Adrenal gland (tissue), 12 donors: ENCODE results near the gene AUTS2. TPM values are rescaled to one million over a fixed set of nuclear protein-coding genes. Genes with fewer than 3 reads are reported as not detected.

Experiments
- DNase-seq, 7 donors: peaks; one replicate each; pipeline ENCODE4 v3.0.0-alpha.2; 2019 to 2020
- H3K27ac ChIP-seq, 5 donors: fragments of 200-600 bp; sonication (generic) in 4 of 5; 1 replicate in 3 of 5; 2 replicates in 2 of 5; pipeline versions ENCODE4 v1.5.1 to v1.8.0; 2016 to 2020; ENCODE audit warnings: mild to moderate bottlenecking in 1 of 5
- H3K27me3 ChIP-seq: fragments of 200-600 bp; 2 replicates; pipeline ENCODE4 v1.8.0; 2021
- H3K36me3 ChIP-seq, 2 donors: fragments of 200-600 bp; replicated peaks in 1 of 2; 1 replicate in 1 of 2; 2 replicates in 1 of 2; pipeline versions ENCODE4 v1.5.1 to v1.8.0; 2018 to 2022
- H3K4me1 ChIP-seq, 2 donors: fragments of 200-600 bp; replicated peaks in 1 of 2; 1 replicate in 1 of 2; 2 replicates in 1 of 2; pipeline versions ENCODE4 v1.5.1 to v1.8.0; 2018 to 2021
- H3K4me3 ChIP-seq, 4 donors: fragments of 200-600 bp; sonication (generic) in 3 of 4; one replicate each; pipeline ENCODE4 v1.5.1; 2016 to 2018
- H3K9me3 ChIP-seq, 3 donors: fragments of 200-600 bp; sonication (generic) in 1 of 3; replicated peaks in 1 of 3; 1 replicate in 2 of 3; 2 replicates in 1 of 3; pipeline versions ENCODE4 v1.5.1 to v1.8.0; 2016 to 2021
- CTCF ChIP-seq, 6 experiments: fragments of 450-650 bp in 4 of 6; fragments of 200-600 bp in 2 of 6; sonication (generic) in 1 of 6; IDR thresholded peaks; 1 replicate in 5 of 6; 2 replicates in 1 of 6; pipeline versions ENCODE4 v1.5.1 to v1.8.0; 2016 to 2021; ENCODE audit warnings: antibody characterized with exemption in 6 of 6, mild to moderate bottlenecking in 2 of 6, moderate library complexity in 1 of 6
- POLR2A ChIP-seq, 2 donors: fragments of 450-650 bp; IDR thresholded peaks; one replicate each; pipeline ENCODE4 v1.6.1; 2017; ENCODE audit warnings: antibody characterized with exemption in 2 of 2, mild to moderate bottlenecking in 2 of 2, moderate library complexity in 1 of 2
- whole genome bisulfite sequencing, 4 donors: extraction: QIAGEN DNeasy Blood & Tissue Kit in 2 of 4; methylation state at CpG; one replicate each; pipeline versions ENCODE4 v1.1.5 to v1.1.7; 2013 to 2017; 5-methylcytosine and 5-hydroxymethylcytosine counted together
- intact Hi-C, 2 donors: fragments of 100-400 bp; cut with DNase I; formaldehyde crosslinking; loops; one replicate each; pipeline versions ENCODE4 v1.14.1 to v1.15.0; 2022 to 2023
- polyA plus RNA-seq, 3 donors: library from polyadenylated mRNA; stranded (reverse); fragments of 200-250 nt in 2 of 3; fragments of 350-450 nt in 1 of 3; fragmentation: Illumina TruSeq in 1 of 3; extraction: RNeasy Lipid Tissue Mini Kit (QIAGEN cat#74804) in 1 of 3; gene quantifications; one replicate each; pipeline ENCODE4 v1.2.3, GENCODE V29; 2013 to 2014
- total RNA-seq, 9 donors: library from RNA; depleted of rRNA in 4 of 9; stranded (reverse); fragments of >200 nt in 4 of 9; fragments of 120-200 nt in 1 of 9; fragmentation: NEBNext Ultra II Directional in 1 of 9; extraction: Animal tissue kit (Norgen Biotek cat#: 25700) in 1 of 9; gene quantifications; one replicate each; pipeline versions ENCODE4 v1.1.0 to v1.2.4, GENCODE V29; 2013 to 2023
- donor health status: healthy with polysubstance abuse.
- donor health status: Bipolar disorder and iron deficiency.
- donor health status: DM: yes; HTN: yes; CAD: no.
- donor health status: DM: no; HTN: no; CAD: no.
- donor health status: DM: no; HTN: no; CAD: no.
- donor health status: DM: yes; HTN: yes; CAD: no.

The AUTS2 gene
- total and polyA plus RNA-seq, 12 donors: 6.4 to 44.0 (median 15.2) TPM

GRCh38 chr7:70674571-70675010 is 1076.3 kb downstream of the AUTS2 start:
- no peak overlapping the region for H3K4me3 ChIP-seq
- H3K9me3 ChIP-seq: no peaks in the 10 kb centered on the region
- H3K27me3 ChIP-seq: no peaks in the 10 kb centered on the region
- no peaks in the 10 kb centered on the region for H3K4me1 ChIP-seq
- intact Hi-C loops: no loop called here
- 80 to 90% (median 87%) methylated on average over 5 of the region's 5 CpGs for WGBS, 4 donors
- H3K27ac ChIP-seq: no peak overlapping the region
- no peaks in the 10 kb centered on the region for H3K36me3 ChIP-seq
- peak in 1 of 7 donors; percentile 41 for DNase-seq
- TF ChIP-seq CTCF (IDR thresholded peaks at IDR 0.05) (no peak), POLR2A (IDR thresholded peaks at IDR 0.05) (no peak)

GRCh38 chr7:70676243-70676642 is 1078.0 kb downstream of the AUTS2 start:
- 81 to 95% (median 84%) methylated on average over 5 of the region's 5 CpGs for WGBS, 4 donors
- Histone ChIP-seq H3K27ac (no peak overlapping the region), H3K9me3 (no peaks in the 10 kb centered on the region), H3K4me1 (no peaks in the 10 kb centered on the region), H3K4me3 (no peak overlapping the region), H3K27me3 (no peaks in the 10 kb centered on the region), H3K36me3 (no peaks in the 10 kb centered on the region)
- DNase-seq: peak in 1 of 7 donors; percentile 9
- TF ChIP-seq CTCF (IDR thresholded peaks at IDR 0.05): no peak
- no peak for TF ChIP-seq POLR2A (IDR thresholded peaks at IDR 0.05)
- intact Hi-C loops: no loop called here

- no peaks in the 10 kb centered on the region for H3K9me3 ChIP-seq
- DNase-seq: peak in 1 of 7 donors; percentile 13
- H3K4me1 ChIP-seq: no peaks in the 10 kb centered on the region
- H3K4me3 ChIP-seq: no peak overlapping the region
- intact Hi-C loops: no loop called here
- no peak overlapping the region for H3K27ac ChIP-seq
- H3K36me3 ChIP-seq: no peaks in the 10 kb centered on the region
- TF ChIP-seq POLR2A (IDR thresholded peaks at IDR 0.05): no peak
- TF ChIP-seq CTCF (IDR thresholded peaks at IDR 0.05): no peak
- no peaks in the 10 kb centered on the region for H3K27me3 ChIP-seq
- WGBS, 4 donors: 84 to 87% (median 84%) methylated on average over 4 of the region's 4 CpGs
Observed at GRCh38 chr7:70678621-70679251, 1080.5 kb downstream of the AUTS2 start.

GRCh38 chr7:70679661-70680060 is 1081.4 kb downstream of the AUTS2 start:
- Histone ChIP-seq H3K9me3 (no peaks in the 10 kb centered on the region), H3K27me3 (no peaks in the 10 kb centered on the region), H3K36me3 (no peaks in the 10 kb centered on the region), H3K4me3 (no peak overlapping the region), H3K27ac (no peak overlapping the region), H3K4me1 (no peaks in the 10 kb centered on the region)
- no peak for TF ChIP-seq POLR2A (IDR thresholded peaks at IDR 0.05)
- TF ChIP-seq CTCF (IDR thresholded peaks at IDR 0.05): no peak
- DNase-seq: no peak
- WGBS, 4 donors: 88 to 95% (median 90%) methylated on average over 4 of the region's 4 CpGs
- intact Hi-C loops: no loop called here
